K562 (cell line): ENCODE measurements around the gene SSR2. TPM values are rescaled to one million over a fixed set of nuclear protein-coding genes. Genes with fewer than 3 reads are reported as not detected.

ENCODE experiments used
- ELF2 ChIP-seq: fragments of 250-450 bp; sonication (Bioruptor Pico); IDR thresholded peaks from 2 replicates; pipeline ENCODE4 v1.5.0; 2021; ENCODE audit warnings: mild to moderate bottlenecking
- ETS1 ChIP-seq: conservative IDR thresholded peaks from 2 replicates; pipeline ENCODE4 v1.6.1; 2011; ENCODE audit warnings: low read depth, mild to moderate bottlenecking, low read length; ENCODE audit not compliant: control insufficient read depth
- HES1 ChIP-seq: fragments of 450-650 bp; IDR thresholded peaks from 2 replicates; pipeline ENCODE4 v1.6.1; 2016; ENCODE audit warnings: low read depth, mild to moderate bottlenecking, moderate library complexity
- KLF13 ChIP-seq: fragments of 450-650 bp; IDR thresholded peaks from 2 replicates; pipeline ENCODE4 v1.6.1; 2016; ENCODE audit warnings: missing genetic modification characterization, low read depth, mild to moderate bottlenecking, missing compliant biosample characterization, moderate library complexity, borderline replicate concordance
- L3MBTL2 ChIP-seq: fragments of 450-650 bp; IDR thresholded peaks from 2 replicates; pipeline ENCODE4 v1.6.1; 2016; ENCODE audit warnings: mild to moderate bottlenecking, moderate library complexity
- MCM3 ChIP-seq: fragments of 450-650 bp; IDR thresholded peaks from 2 replicates; pipeline ENCODE4 v1.6.1; 2016
- MTA2 ChIP-seq: fragments of 450-650 bp; IDR thresholded peaks from 2 replicates; pipeline ENCODE4 v1.6.1; 2016; ENCODE audit warnings: low read depth
- NEUROD1 ChIP-seq: fragments of 150-350 bp; IDR thresholded peaks from 2 replicates; pipeline ENCODE4 v1.6.1; 2014; ENCODE audit warnings: borderline replicate concordance, low read length, low read depth; ENCODE audit not compliant: partially characterized antibody
- NFXL1 ChIP-seq: fragments of 450-650 bp; formaldehyde crosslinking; IDR thresholded peaks from 2 replicates; pipeline ENCODE4 v1.4.0; 2021; ENCODE audit warnings: mild to moderate bottlenecking
- NR1H2 ChIP-seq: sonication (generic); formaldehyde crosslinking; IDR thresholded peaks from 2 replicates; pipeline ENCODE4 v1.4.0; 2020; ENCODE audit warnings: mild to moderate bottlenecking, missing genetic modification reagents
- POLR2AphosphoS2 ChIP-seq: IDR thresholded peaks from 2 replicates; pipeline ENCODE4 v1.6.1; 2012; ENCODE audit warnings: low read length, improper control_type of control experiment
- RAD21 ChIP-seq, 2 experiments: fragments of 250-450 bp in 1 of 2; fragments of 450-650 bp in 1 of 2; sonication (Bioruptor Pico) in 1 of 2; formaldehyde crosslinking in 1 of 2; IDR thresholded peaks in 1 of 2; conservative IDR thresholded peaks in 1 of 2; 2 replicates each; pipeline versions ENCODE4 v1.4.0 to v1.8.0; 2020 to 2022; ENCODE audit warnings: mild to moderate bottlenecking in 2 of 2, moderate library complexity in 1 of 2
- SAP30 ChIP-seq: fragments of 200-600 bp; sonication (generic); IDR thresholded peaks from 2 replicates; pipeline ENCODE4 v1.6.1; 2012; ENCODE audit warnings: borderline replicate concordance, low read depth, mild to moderate bottlenecking, moderate library complexity, low read length, control low read depth, inconsistent platforms; ENCODE audit not compliant: insufficient read depth, poor library complexity, severe bottlenecking
- SOX6 ChIP-seq: fragments of 450-650 bp; IDR thresholded peaks from 2 replicates; pipeline ENCODE4 v1.6.1; 2014; ENCODE audit warnings: mild to moderate bottlenecking
- SPI1 ChIP-seq: IDR thresholded peaks from 2 replicates; pipeline ENCODE4 v1.6.1; 2011; ENCODE audit warnings: low read depth, low read length, control low read depth, borderline replicate concordance
- TCFL5 ChIP-seq: fragments of 250-450 bp; sonication (Bioruptor Pico); conservative IDR thresholded peaks from 2 replicates; pipeline ENCODE4 v1.6.1; 2021; ENCODE audit warnings: mild to moderate bottlenecking, moderate library complexity, matching md5 sums
- ZBTB17 ChIP-seq: fragments of 450-650 bp; formaldehyde crosslinking; IDR thresholded peaks from 2 replicates; pipeline ENCODE4 v1.4.0; 2020; ENCODE audit warnings: mild to moderate bottlenecking
- ZBTB7A ChIP-seq: IDR thresholded peaks from 2 replicates; pipeline ENCODE4 v1.6.1; 2011; ENCODE audit warnings: low read depth, mild to moderate bottlenecking, low read length, moderate library complexity, borderline replicate concordance; ENCODE audit not compliant: control insufficient read depth
- ZNF431 ChIP-seq: sonication (generic); formaldehyde crosslinking; IDR thresholded peaks from 2 replicates; pipeline ENCODE4 v1.8.0; 2022; ENCODE audit warnings: mild to moderate bottlenecking, missing genetic modification reagents
- ZNF507 ChIP-seq: conservative IDR thresholded peaks from 2 replicates; pipeline ENCODE4 v1.6.1; 2017; ENCODE audit warnings: missing genetic modification characterization, missing compliant biosample characterization
- ZNF518B ChIP-seq: fragments of 250-450 bp; sonication (Bioruptor Pico); IDR thresholded peaks from 2 replicates; pipeline ENCODE4 v1.5.0; 2021; ENCODE audit warnings: mild to moderate bottlenecking, moderate library complexity
- ZNF589 ChIP-seq: fragments of 200-800 bp; sonication (Bioruptor generic); IDR thresholded peaks from 2 replicates; pipeline ENCODE4 v1.6.1; 2016; ENCODE audit warnings: low read depth, missing genetic modification characterization, missing compliant biosample characterization
- ZNF76 ChIP-seq: fragments of 250-450 bp; sonication (Bioruptor Pico); IDR thresholded peaks from 2 replicates; pipeline ENCODE4 v1.4.0; 2020; ENCODE audit warnings: mild to moderate bottlenecking, moderate library complexity, borderline replicate concordance
- polyA plus RNA-seq, 8 experiments: library from polyadenylated mRNA; depleted of rRNA in 4 of 8; stranded (reverse) in 5 of 8; unstranded in 3 of 8; fragments of >200 nt; fragmentation: Nextera tagmentation in 2 of 8; fragmentation: Illumina TruSeq in 1 of 8; extraction: Ambion mirVana in 2 of 8; extraction: Trizol in 1 of 8; gene quantifications; 2 replicates each; pipeline versions ENCODE4 v1.2.1 to v1.2.3, GENCODE V29; 2011 to 2014; ENCODE audit warnings: inconsistent platforms in 1 of 8, missing spikeins in 1 of 8
- total RNA-seq, 7 experiments: library from RNA; depleted of rRNA in 6 of 7; stranded (reverse); fragments of >200 nt in 6 of 7; fragmentation: Illumina TruSeq in 2 of 7; extraction: Trizol in 2 of 7; gene quantifications; 2 replicates each; pipeline versions ENCODE4 v1.2.1 to v1.2.3, GENCODE V29; 2011 to 2021; ENCODE audit warnings: low replicate concordance in 1 of 7

The SSR2 gene
- total and polyA plus RNA-seq, 9 of the 15 experiments (the other 6 are each of a cell fraction or from before 2014, with no cell fraction given), result 161 to 411 (median 240) TPM

- TF ChIP-seq ETS1 (peak; percentile 99), L3MBTL2 (peak; percentile 88), SAP30 (peak; percentile 59), POLR2AphosphoS2 (peak; percentile 65; the same call in 1 of the 2 replicates), HES1 (no peak), ZNF431 (no peak), MTA2 (no peak), SOX6 (no peak), RAD21 (CRISPR knock-in tag; conservative IDR thresholded peaks at IDR 0.05 in 1 of 2, IDR thresholded peaks at IDR 0.05 in 1 of 2) (0 out of 4 replicates have a peak, but pooled peaks of 1 of the 2 experiments have one; percentile 4), NFXL1 (CRISPR knock-in tag) (0 out of 2 replicates have a peak, but pooled peaks have one; percentile 58), NR1H2 (CRISPR knock-in tag) (no peak), KLF13 (peak; percentile 82), ZNF589 (0 out of 2 replicates have a peak, but pooled peaks have one; percentile 65), ZBTB7A (peak; percentile 43; the same call in 1 of the 2 replicates), MCM3 (no peak), ZNF507 (no peak), TCFL5 (CRISPR knock-in tag) (no peak), ELF2 (CRISPR knock-in tag) (peak; percentile 66; the same call in 1 of the 2 replicates), ZNF76 (CRISPR knock-in tag) (no peak; the same call in 1 of the 2 replicates), SPI1 (peak; percentile 59; the same call in 1 of the 2 replicates), NEUROD1 (peak; percentile 23), ZBTB17 (peak; percentile 62; the same call in 1 of the 2 replicates), ZNF518B (CRISPR knock-in tag) (no peak)
These were observed 33.9 kb upstream of the SSR2 start, which contains the start of gene LAMTOR2 (continued) for GRCh38 chr1:156054500-156055280.
